ENCODE results near the gene ERICH6.

Gene ERICH6

GRCh38 chr3:150610785-150611184 is 92.9 kb downstream of the ERICH6 start:
- no peaks in the 10 kb centered on the region for H3K27me3 ChIP-seq (ENCODE audit: low read depth, low read length)
- H3K36me3 ChIP-seq (ENCODE audit: control insufficient read depth in 1 of 2, insufficient read depth in 2 of 2, low read length in 2 of 2): peaks cover 5 to 6% of the 10 kb centered on the region in 2 donors
- H3K27ac ChIP-seq (ENCODE audit: low read length): no peak overlapping the region
- peaks cover 0 to 40% of the 10 kb centered on the region in 2 donors for H3K4me1 ChIP-seq (ENCODE audit: control insufficient read depth in 1 of 2, insufficient read depth in 2 of 2, low read length in 2 of 2)
- no peak overlapping the region for H3K4me3 ChIP-seq (ENCODE audit: low read depth in 1 of 2, low read length in 2 of 2)
- no peaks in the 10 kb centered on the region for H3K9me3 ChIP-seq (ENCODE audit: control insufficient read depth in 1 of 2, low read length in 2 of 2)

GRCh38 chr3:150609988-150610387 is 93.7 kb downstream of the ERICH6 start:
- H3K27me3 ChIP-seq (ENCODE audit: low read depth, low read length): no peaks in the 10 kb centered on the region
- no peak overlapping the region for H3K27ac ChIP-seq (ENCODE audit: low read length)
- peaks cover 5 to 6% of the 10 kb centered on the region in 2 donors for H3K36me3 ChIP-seq (ENCODE audit: control insufficient read depth in 1 of 2, insufficient read depth in 2 of 2, low read length in 2 of 2)
- H3K9me3 ChIP-seq (ENCODE audit: control insufficient read depth in 1 of 2, low read length in 2 of 2): no peaks in the 10 kb centered on the region
- no peak overlapping the region for H3K4me3 ChIP-seq (ENCODE audit: low read depth in 1 of 2, low read length in 2 of 2)
- peaks cover 3 to 47% of the 10 kb centered on the region in 2 donors for H3K4me1 ChIP-seq (ENCODE audit: control insufficient read depth in 1 of 2, insufficient read depth in 2 of 2, low read length in 2 of 2)
